Tibial nerve (tissue), 4 donors: ENCODE data around the gene TMEM147.

Source experiments
- EP300 ChIP-seq, 2 donors: sonication (generic); formaldehyde crosslinking; IDR thresholded peaks; one replicate each; pipeline ENCODE4 v1.6.1; 2017; ENCODE audit warnings: antibody characterized with exemption in 2 of 2, mild to moderate bottlenecking in 1 of 2
- POLR2A ChIP-seq, 2 donors: fragments of 450-650 bp; IDR thresholded peaks; one replicate each; pipeline ENCODE4 v1.6.1; 2017; ENCODE audit warnings: antibody characterized with exemption in 2 of 2, mild to moderate bottlenecking in 2 of 2, moderate library complexity in 2 of 2
- TF ChIP-seq, protein P1 (sequence below), 5 experiments: fragments of 200-600 bp in 3 of 5; fragments of 450-650 bp in 2 of 5; sonication (generic) in 3 of 5; IDR thresholded peaks; one replicate each; pipeline ENCODE4 v1.5.1; 2016 to 2019; ENCODE audit warnings: antibody characterized with exemption in 5 of 5, mild to moderate bottlenecking in 3 of 5, moderate library complexity in 2 of 5

DNA sequence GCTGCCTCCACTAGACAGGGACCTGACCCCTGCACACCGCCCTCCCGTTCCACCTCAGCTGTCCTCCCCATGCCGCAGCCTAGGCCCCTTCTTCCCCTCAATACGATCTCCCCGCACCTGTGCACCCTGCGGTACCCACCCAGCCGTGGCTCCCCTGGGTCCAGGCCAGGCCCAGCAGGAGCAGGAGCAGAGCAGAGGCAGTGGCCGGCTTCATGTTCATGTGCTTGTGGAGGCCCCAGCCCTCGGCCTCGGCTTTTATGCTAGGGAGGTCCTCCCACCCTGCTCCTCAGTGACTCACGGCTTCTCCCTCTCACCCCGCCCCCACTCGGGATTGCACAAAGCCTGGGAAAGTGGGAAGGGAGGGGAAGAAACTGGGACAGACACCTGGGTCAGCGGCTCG lies 43.7 kb upstream of the TMEM147 start:
- TF ChIP-seq, protein P1, sequence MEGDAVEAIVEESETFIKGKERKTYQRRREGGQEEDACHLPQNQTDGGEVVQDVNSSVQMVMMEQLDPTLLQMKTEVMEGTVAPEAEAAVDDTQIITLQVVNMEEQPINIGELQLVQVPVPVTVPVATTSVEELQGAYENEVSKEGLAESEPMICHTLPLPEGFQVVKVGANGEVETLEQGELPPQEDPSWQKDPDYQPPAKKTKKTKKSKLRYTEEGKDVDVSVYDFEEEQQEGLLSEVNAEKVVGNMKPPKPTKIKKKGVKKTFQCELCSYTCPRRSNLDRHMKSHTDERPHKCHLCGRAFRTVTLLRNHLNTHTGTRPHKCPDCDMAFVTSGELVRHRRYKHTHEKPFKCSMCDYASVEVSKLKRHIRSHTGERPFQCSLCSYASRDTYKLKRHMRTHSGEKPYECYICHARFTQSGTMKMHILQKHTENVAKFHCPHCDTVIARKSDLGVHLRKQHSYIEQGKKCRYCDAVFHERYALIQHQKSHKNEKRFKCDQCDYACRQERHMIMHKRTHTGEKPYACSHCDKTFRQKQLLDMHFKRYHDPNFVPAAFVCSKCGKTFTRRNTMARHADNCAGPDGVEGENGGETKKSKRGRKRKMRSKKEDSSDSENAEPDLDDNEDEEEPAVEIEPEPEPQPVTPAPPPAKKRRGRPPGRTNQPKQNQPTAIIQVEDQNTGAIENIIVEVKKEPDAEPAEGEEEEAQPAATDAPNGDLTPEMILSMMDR (IDR thresholded peaks at IDR 0.05), result no peak
- TF ChIP-seq EP300 (IDR thresholded peaks at IDR 0.05) (no peak), POLR2A (IDR thresholded peaks at IDR 0.05) (no peak)
